MM.1S (cell line): Measurements from ENCODE around the gene PIH1D1.
A peak's percentile ranks its signal among the peaks of the same experiment; 100 is the strongest.

Experiments used
- DNase-seq: peaks from one replicate; pipeline ENCODE4 v3.0.0-alpha.2; 2015
- H2AFZ ChIP-seq: fragments of 300-600 bp; sonication (generic); 2 replicates; pipeline ENCODE4 v1.6.0; 2016; ENCODE audit warnings: antibody characterized with exemption, low read length
- H3F3A ChIP-seq: fragments of 300-600 bp; sonication (generic); 2 replicates; pipeline ENCODE4 v1.6.1; 2016; ENCODE audit warnings: mild to moderate bottlenecking, antibody characterized with exemption, low read length, moderate library complexity, mixed read lengths; ENCODE audit not compliant: insufficient read depth
- H3K27ac ChIP-seq: fragments of 300-600 bp; sonication (generic); 2 replicates; pipeline ENCODE4 v1.5.1; 2016; ENCODE audit warnings: mild to moderate bottlenecking, low read length
- H3K27me3 ChIP-seq: fragments of 300-600 bp; sonication (generic); replicated peaks from 2 replicates; pipeline ENCODE4 v1.6.0; 2016; ENCODE audit warnings: low read length; ENCODE audit not compliant: insufficient read depth
- H3K36me3 ChIP-seq: fragments of 300-600 bp; sonication (generic); replicated peaks from 2 replicates; pipeline ENCODE4 v1.6.1; 2016; ENCODE audit warnings: mild to moderate bottlenecking, low read length, mixed read lengths; ENCODE audit not compliant: insufficient read depth
- H3K4me1 ChIP-seq: fragments of 300-600 bp; sonication (generic); 2 replicates; pipeline ENCODE4 v1.6.1; 2016; ENCODE audit warnings: low read length, mixed read lengths
- H3K4me2 ChIP-seq: fragments of 300-600 bp; sonication (generic); 2 replicates; pipeline ENCODE4 v1.6.0; 2016; ENCODE audit warnings: low read depth, low read length
- H3K4me3 ChIP-seq: fragments of 300-600 bp; sonication (generic); 2 replicates; pipeline ENCODE4 v1.5.1; 2016; ENCODE audit warnings: low read length, mixed read lengths
- H3K79me2 ChIP-seq: fragments of 300-600 bp; sonication (generic); 2 replicates; pipeline ENCODE4 v1.6.1; 2016; ENCODE audit warnings: mixed run types, low read length, mixed read lengths
- H3K9ac ChIP-seq: fragments of 300-600 bp; sonication (generic); 2 replicates; pipeline ENCODE4 v1.6.1; 2016; ENCODE audit warnings: low read length, mixed read lengths
- H3K9me2 ChIP-seq: fragments of 300-600 bp; sonication (generic); replicated peaks from 2 replicates; pipeline ENCODE4 v1.6.1; 2016; ENCODE audit warnings: mild to moderate bottlenecking, low read length, mixed read lengths; ENCODE audit not compliant: insufficient read depth
- H3K9me3 ChIP-seq: fragments of 300-600 bp; sonication (generic); replicated peaks from 2 replicates; pipeline ENCODE4 v1.6.1; 2016; ENCODE audit warnings: mild to moderate bottlenecking, low read length, mixed read lengths; ENCODE audit not compliant: insufficient read depth
- H4K20me1 ChIP-seq: fragments of 300-600 bp; sonication (generic); 2 replicates; pipeline ENCODE4 v1.6.1; 2016; ENCODE audit warnings: mild to moderate bottlenecking, low read length, moderate library complexity, mixed read lengths; ENCODE audit not compliant: insufficient read depth
- CTCF ChIP-seq: fragments of 300-600 bp; sonication (generic); IDR thresholded peaks from 2 replicates; pipeline ENCODE4 v1.5.1; 2016; ENCODE audit warnings: antibody characterized with exemption, low read length, mixed read lengths
- EZH2 ChIP-seq: fragments of 300-600 bp; sonication (generic); optimal IDR thresholded peaks from 2 replicates; pipeline ENCODE3; 2017; ENCODE audit warnings: low read depth, mild to moderate bottlenecking, antibody characterized with exemption, low read length, mixed read lengths
- EZH2phosphoT487 ChIP-seq: fragments of 300-600 bp; sonication (generic); IDR thresholded peaks from 2 replicates; pipeline ENCODE4 v1.6.1; 2018; ENCODE audit warnings: antibody characterized with exemption, low read length

Gene PIH1D1

GRCh38 chr19:49433240-49433901 lies 18.2 kb downstream of the PIH1D1 start:
- H3K4me3 ChIP-seq, result no peak overlapping the region
- H3K9ac ChIP-seq, result no peak overlapping the region
- no peaks in the 10 kb centered on the region for H3F3A ChIP-seq
- no peaks in the 10 kb centered on the region for H3K79me2 ChIP-seq
- H3K9me3 ChIP-seq, result no peaks in the 10 kb centered on the region
- no peak overlapping the region for H2AFZ ChIP-seq
- TF ChIP-seq CTCF (no peak), EZH2 (no peak), EZH2phosphoT487 (no peak)
- DNase-seq, result no peak
- no peaks in the 10 kb centered on the region for H4K20me1 ChIP-seq
- H3K27me3 ChIP-seq, result peaks cover 98% of the 10 kb centered on the region
- H3K4me2 ChIP-seq, result no peak overlapping the region
- no peaks in the 10 kb centered on the region for H3K36me3 ChIP-seq
- no peak overlapping the region for H3K27ac ChIP-seq
- H3K9me2 ChIP-seq, result no peaks in the 10 kb centered on the region
- no peaks in the 10 kb centered on the region for H3K4me1 ChIP-seq

GRCh38 chr19:49432141-49433073 lies 19.2 kb downstream of the PIH1D1 start:
- Histone ChIP-seq H3K36me3 (no peaks in the 10 kb centered on the region), H3K27ac (no peak overlapping the region), H3K9me2 (no peaks in the 10 kb centered on the region), H3K4me1 (no peaks in the 10 kb centered on the region), H3F3A (no peaks in the 10 kb centered on the region), H3K9me3 (no peaks in the 10 kb centered on the region), H3K9ac (no peak overlapping the region), H3K4me2 (no peak overlapping the region), H3K4me3 (no peak overlapping the region), H4K20me1 (no peaks in the 10 kb centered on the region), H3K27me3 (peaks cover 98% of the 10 kb centered on the region), H2AFZ (no peak overlapping the region), H3K79me2 (no peaks in the 10 kb centered on the region)
- DNase-seq, result no peak
- TF ChIP-seq EZH2phosphoT487, result no peak

- Histone ChIP-seq H3K9me2 (no peaks in the 10 kb centered on the region), H3K27me3 (peaks cover 98% of the 10 kb centered on the region), H3K9ac (no peak overlapping the region), H3K9me3 (no peaks in the 10 kb centered on the region), H3K4me1 (no peaks in the 10 kb centered on the region), H4K20me1 (no peaks in the 10 kb centered on the region), H3K4me3 (no peak overlapping the region), H3F3A (no peaks in the 10 kb centered on the region), H2AFZ (no peak overlapping the region), H3K4me2 (no peak overlapping the region), H3K36me3 (no peaks in the 10 kb centered on the region), H3K27ac (no peak overlapping the region), H3K79me2 (no peaks in the 10 kb centered on the region)
- DNase-seq, result no peak
- TF ChIP-seq EZH2phosphoT487 (no peak), EZH2 (no peak)
Measured at GRCh38 chr19:49431330-49431749, 20.3 kb downstream of the PIH1D1 start.

- H3F3A ChIP-seq, result no peaks in the 10 kb centered on the region
- H2AFZ ChIP-seq, result no peak overlapping the region
- H3K4me2 ChIP-seq, result no peak overlapping the region
- TF ChIP-seq CTCF (peak; percentile 34), EZH2phosphoT487 (no peak), EZH2 (no peak)
- no peak overlapping the region for H3K4me3 ChIP-seq
- H3K9ac ChIP-seq, result no peak overlapping the region
- H3K27ac ChIP-seq, result no peak overlapping the region
- no peaks in the 10 kb centered on the region for H3K9me2 ChIP-seq
- DNase-seq, result no peak
- H3K27me3 ChIP-seq, result peaks cover 98% of the 10 kb centered on the region
- H3K79me2 ChIP-seq, result no peaks in the 10 kb centered on the region
- no peaks in the 10 kb centered on the region for H3K4me1 ChIP-seq
- H3K9me3 ChIP-seq, result no peaks in the 10 kb centered on the region
- no peaks in the 10 kb centered on the region for H4K20me1 ChIP-seq
- H3K36me3 ChIP-seq, result no peaks in the 10 kb centered on the region
Measured at GRCh38 chr19:49430678-49431329, 20.8 kb downstream of the PIH1D1 start.
